ENCODE results near the gene CAPN5.

The CAPN5 gene

GRCh38 chr11:77075425-77075905 lies 8.7 kb downstream of the CAPN5 start:
- Histone ChIP-seq H4K20me1 (ENCODE audit: insufficient read depth, low read length, poor library complexity, severe bottlenecking) (no peaks in the 10 kb centered on the region), H3K9me3 (ENCODE audit: insufficient read depth, low read depth, low read length) (no peaks in the 10 kb centered on the region), H3K4me3 (ENCODE audit: low read length, poor library complexity, severe bottlenecking) (no peak overlapping the region), H3K4me1 (ENCODE audit: insufficient read depth, low read length, poor library complexity, severe bottlenecking) (peaks cover 71% of the 10 kb centered on the region), H2AFZ (ENCODE audit: low read length) (no peak overlapping the region), H3F3A (ENCODE audit: low read depth) (no peaks in the 10 kb centered on the region), H3K79me2 (ENCODE audit: insufficient read depth, low read length) (peaks cover 34% of the 10 kb centered on the region), H3K27me3 (ENCODE audit: insufficient read depth, low read length, poor library complexity, severe bottlenecking) (no peaks in the 10 kb centered on the region), H3K4me2 (ENCODE audit: low read depth, low read length, poor library complexity, severe bottlenecking) (no peak overlapping the region), H3K36me3 (ENCODE audit: insufficient read depth, low read length) (no peaks in the 10 kb centered on the region), H3K9ac (ENCODE audit: low read depth, low read length, poor library complexity, severe bottlenecking) (no peak overlapping the region), H3K9me2 (replicated peaks; ENCODE audit: low read depth, low read length) (no peaks in the 10 kb centered on the region)
- no peak for TF ChIP-seq EZH2phosphoT487 (IDR thresholded peaks at IDR 0.05; ENCODE audit: borderline replicate concordance)
- TF ChIP-seq CTCF (conservative IDR thresholded peaks at IDR 0.05; ENCODE audit: low read length), result no peak

GRCh38 chr11:77079666-77080065 lies 12.9 kb downstream of the CAPN5 start:
- TF ChIP-seq CTCF (conservative IDR thresholded peaks at IDR 0.05; ENCODE audit: low read length) (no peak), EZH2phosphoT487 (IDR thresholded peaks at IDR 0.05; ENCODE audit: borderline replicate concordance) (no peak)
- H2AFZ ChIP-seq (ENCODE audit: low read length), result no peak overlapping the region
- peak overlapping the region; percentile 51 for H3K4me2 ChIP-seq (ENCODE audit: low read depth, low read length, poor library complexity, severe bottlenecking)

GRCh38 chr11:77080643-77081210 lies 14.0 kb downstream of the CAPN5 start:
- Histone ChIP-seq H3K27me3 (ENCODE audit: insufficient read depth, low read length, poor library complexity, severe bottlenecking) (no peaks in the 10 kb centered on the region), H2AFZ (ENCODE audit: low read length) (no peak overlapping the region), H3K9me2 (replicated peaks; ENCODE audit: low read depth, low read length) (no peaks in the 10 kb centered on the region), H3K4me2 (ENCODE audit: low read depth, low read length, poor library complexity, severe bottlenecking) (peak overlapping the region; percentile 51), H3K9me3 (ENCODE audit: insufficient read depth, low read depth, low read length) (no peaks in the 10 kb centered on the region), H3K79me2 (ENCODE audit: insufficient read depth, low read length) (peaks cover 27% of the 10 kb centered on the region; the same call in 1 of the 2 replicates), H4K20me1 (ENCODE audit: insufficient read depth, low read length, poor library complexity, severe bottlenecking) (no peaks in the 10 kb centered on the region), H3F3A (ENCODE audit: low read depth) (no peaks in the 10 kb centered on the region), H3K4me3 (ENCODE audit: low read length, poor library complexity, severe bottlenecking) (peak overlapping the region; percentile 42), H3K9ac (ENCODE audit: low read depth, low read length, poor library complexity, severe bottlenecking) (peak overlapping the region; percentile 69), H3K36me3 (ENCODE audit: insufficient read depth, low read length) (no peaks in the 10 kb centered on the region), H3K4me1 (ENCODE audit: insufficient read depth, low read length, poor library complexity, severe bottlenecking) (peaks cover 54% of the 10 kb centered on the region)
- TF ChIP-seq EZH2phosphoT487 (IDR thresholded peaks at IDR 0.05; ENCODE audit: borderline replicate concordance), result no peak
- no peak for TF ChIP-seq CTCF (conservative IDR thresholded peaks at IDR 0.05; ENCODE audit: low read length)

More at GRCh38 chr11:77079666-77080065, 12.9 kb downstream of the CAPN5 start:
- peaks cover 29% of the 10 kb centered on the region; the same call in 1 of the 2 replicates for H3K79me2 ChIP-seq (ENCODE audit: insufficient read depth, low read length)
- H3K9me2 ChIP-seq (replicated peaks; ENCODE audit: low read depth, low read length), result no peaks in the 10 kb centered on the region
- peak overlapping the region; percentile 31 for H3K9ac ChIP-seq (ENCODE audit: low read depth, low read length, poor library complexity, severe bottlenecking)
- no peaks in the 10 kb centered on the region for H3F3A ChIP-seq (ENCODE audit: low read depth)
- H3K9me3 ChIP-seq (ENCODE audit: insufficient read depth, low read depth, low read length), result no peaks in the 10 kb centered on the region
- H4K20me1 ChIP-seq (ENCODE audit: insufficient read depth, low read length, poor library complexity, severe bottlenecking), result no peaks in the 10 kb centered on the region
- H3K4me3 ChIP-seq (ENCODE audit: low read length, poor library complexity, severe bottlenecking), result peak overlapping the region; percentile 42
- no peaks in the 10 kb centered on the region for H3K27me3 ChIP-seq (ENCODE audit: insufficient read depth, low read length, poor library complexity, severe bottlenecking)
- H3K4me1 ChIP-seq (ENCODE audit: insufficient read depth, low read length, poor library complexity, severe bottlenecking), result peaks cover 64% of the 10 kb centered on the region
- no peaks in the 10 kb centered on the region for H3K36me3 ChIP-seq (ENCODE audit: insufficient read depth, low read length)
